HEK293T (cell line): Measurements from ENCODE around the gene SMIM10L1.

Experiments used
- ELF4 ChIP-seq: fragments of 450-650 bp; IDR thresholded peaks from 2 replicates; pipeline ENCODE4 v1.6.1; 2017; ENCODE audit warnings: antibody characterized with exemption
- FOXA1 ChIP-seq: fragments of 450-650 bp; IDR thresholded peaks from 2 replicates; pipeline ENCODE4 v1.6.1; 2016; ENCODE audit warnings: mild to moderate bottlenecking
- FOXM1 ChIP-seq: fragments of 450-650 bp; IDR thresholded peaks from 2 replicates; pipeline ENCODE4 v1.6.1; 2017; ENCODE audit warnings: mild to moderate bottlenecking, borderline replicate concordance

GRCh38 chr12:11150832-11151231, 20.2 kb upstream of the SMIM10L1 start:
- TF ChIP-seq FOXA1 (no peak), FOXM1 (no peak), ELF4 (no peak)
